H9 (cell line): ENCODE results near the gene FREY1. TPM values are rescaled to one million over a fixed set of nuclear protein-coding genes. Genes with fewer than 3 reads are reported as not detected.

Experiments
- DNase-seq: peaks from one replicate; pipeline ENCODE4 v3.0.0-alpha.2; 2017
- H2AFZ ChIP-seq: one replicate; pipeline ENCODE4 v1.6.1; 2013; ENCODE audit warnings: mild to moderate bottlenecking, low read length, control low read depth, moderate library complexity
- H2AK5ac ChIP-seq: 2 replicates; pipeline ENCODE4 v1.6.1; 2013; ENCODE audit warnings: low read length, control low read depth, mixed read lengths; ENCODE audit not compliant: insufficient read length
- H2BK120ac ChIP-seq: one replicate; pipeline ENCODE4 v1.6.1; 2013; ENCODE audit warnings: low read depth, mild to moderate bottlenecking, low read length, control low read depth, inconsistent platforms; ENCODE audit not compliant: poor library complexity, severe bottlenecking
- H2BK12ac ChIP-seq: 2 replicates; pipeline ENCODE4 v1.6.1; 2013; ENCODE audit warnings: low read length, control low read depth, mixed read lengths, low read depth; ENCODE audit not compliant: insufficient read length
- H2BK15ac ChIP-seq: 2 replicates; pipeline ENCODE4 v1.6.1; 2013; ENCODE audit warnings: low read depth, low read length, control low read depth
- H2BK20ac ChIP-seq: one replicate; pipeline ENCODE4 v1.6.1; 2013; ENCODE audit warnings: low read depth, mild to moderate bottlenecking, low read length, control low read depth, inconsistent platforms; ENCODE audit not compliant: poor library complexity, severe bottlenecking
- H2BK5ac ChIP-seq: 2 replicates; pipeline ENCODE4 v1.6.1; 2013; ENCODE audit warnings: low read length, control low read depth, mixed read lengths; ENCODE audit not compliant: insufficient read length
- H3K14ac ChIP-seq: 2 replicates; pipeline ENCODE4 v1.6.1; 2013; ENCODE audit warnings: low read length, control low read depth; ENCODE audit not compliant: insufficient read depth
- H3K18ac ChIP-seq: 2 replicates; pipeline ENCODE4 v1.6.1; 2013; ENCODE audit warnings: low read depth, mild to moderate bottlenecking, mixed read lengths, low read length, control low read depth; ENCODE audit not compliant: insufficient read length
- H3K23ac ChIP-seq: 2 replicates; pipeline ENCODE4 v1.6.1; 2013; ENCODE audit warnings: low read length, control low read depth, mixed read lengths, low read depth; ENCODE audit not compliant: insufficient read length
- H3K23me2 ChIP-seq: 2 replicates; pipeline ENCODE4 v1.6.1; 2013; ENCODE audit warnings: low read depth, mild to moderate bottlenecking, mixed read lengths, low read length, control low read depth; ENCODE audit not compliant: insufficient read length, poor library complexity, severe bottlenecking
- H3K27ac ChIP-seq: 2 replicates; pipeline ENCODE4 v1.5.1; 2013; ENCODE audit warnings: low read length, control low read depth, mixed read lengths, low read depth; ENCODE audit not compliant: insufficient read length
- H3K27me3 ChIP-seq: 2 replicates; pipeline ENCODE4 v1.6.1; 2013; ENCODE audit warnings: low read length, control low read depth, inconsistent platforms; ENCODE audit not compliant: insufficient read depth
- H3K4ac ChIP-seq: 2 replicates; pipeline ENCODE4 v1.6.1; 2013; ENCODE audit warnings: low read depth, mild to moderate bottlenecking, control low read depth, inconsistent platforms, low read length, moderate library complexity
- H3K4me1 ChIP-seq: 2 replicates; pipeline ENCODE4 v1.6.1; 2013; ENCODE audit warnings: low read length, control low read depth, inconsistent platforms; ENCODE audit not compliant: insufficient read depth
- H3K4me2 ChIP-seq: 2 replicates; pipeline ENCODE4 v1.6.1; 2013; ENCODE audit warnings: low read length, control low read depth, mixed read lengths; ENCODE audit not compliant: insufficient read length, insufficient read depth
- H3K56ac ChIP-seq: 2 replicates; pipeline ENCODE4 v1.6.1; 2013; ENCODE audit warnings: low read depth, mild to moderate bottlenecking, mixed read lengths, low read length, control low read depth; ENCODE audit not compliant: insufficient read length
- H3K79me1 ChIP-seq: 2 replicates; pipeline ENCODE4 v1.6.1; 2013; ENCODE audit warnings: low read depth, mild to moderate bottlenecking, moderate library complexity, low read length, control low read depth, inconsistent platforms; ENCODE audit not compliant: insufficient read depth, poor library complexity, severe bottlenecking
- H3K79me2 ChIP-seq: 2 replicates; pipeline ENCODE4 v1.6.1; 2013; ENCODE audit warnings: low read length, control low read depth, inconsistent platforms; ENCODE audit not compliant: insufficient read depth
- H3K9ac ChIP-seq: 2 replicates; pipeline ENCODE4 v1.6.1; 2013; ENCODE audit warnings: low read length, control low read depth, mixed read lengths; ENCODE audit not compliant: insufficient read length; ENCODE audit errors: extremely low read depth
- H3K9me3 ChIP-seq: one replicate; pipeline ENCODE4 v1.6.1; 2013; ENCODE audit warnings: low read depth, low read length, inconsistent platforms; ENCODE audit not compliant: control insufficient read depth
- H3T11ph ChIP-seq: one replicate; pipeline ENCODE4 v1.6.1; 2013; ENCODE audit warnings: mild to moderate bottlenecking, low read length, control low read depth, inconsistent platforms
- H4K20me1 ChIP-seq: one replicate; pipeline ENCODE4 v1.6.1; 2013; ENCODE audit not compliant: control insufficient read depth, insufficient read length, insufficient read depth
- H4K5ac ChIP-seq: 2 replicates; pipeline ENCODE4 v1.6.1; 2013; ENCODE audit warnings: low read depth, mild to moderate bottlenecking, mixed read lengths, low read length, control low read depth; ENCODE audit not compliant: insufficient read length
- H4K8ac ChIP-seq: replicated peaks from 2 replicates; pipeline ENCODE4 v1.6.1; 2013; ENCODE audit warnings: low read length, control low read depth, mixed read lengths, low read depth; ENCODE audit not compliant: insufficient read length
- H4K91ac ChIP-seq: 2 replicates; pipeline ENCODE4 v1.6.1; 2013; ENCODE audit warnings: low read depth, mild to moderate bottlenecking, moderate library complexity, mixed read lengths, low read length, control low read depth; ENCODE audit not compliant: insufficient read length
- H3K27ac Mint-ChIP-seq, 3 experiments: 2 replicates in 2 of 3; 3 replicates in 1 of 3; pipeline ENCODE4 v1.8.0; 2020 to 2021; ENCODE audit warnings: mixed read lengths in 3 of 3, mild to moderate bottlenecking in 1 of 3, moderate library complexity in 1 of 3
- H3K27me3 Mint-ChIP-seq: 2 replicates; pipeline ENCODE4 v1.8.0; 2021; ENCODE audit warnings: low read depth, mild to moderate bottlenecking, moderate library complexity, mixed read lengths
- H3K36me3 Mint-ChIP-seq, 3 experiments: 2 replicates in 2 of 3; 3 replicates in 1 of 3; pipeline ENCODE4 v1.8.0; 2020 to 2021; ENCODE audit warnings: low read depth in 3 of 3, mixed read lengths in 3 of 3; ENCODE audit not compliant: insufficient read depth in 1 of 3
- H3K4me1 Mint-ChIP-seq, 2 experiments: 2 replicates each; pipeline ENCODE4 v1.8.0; 2020; ENCODE audit warnings: mixed read lengths in 2 of 2
- H3K4me3 Mint-ChIP-seq, 2 experiments: 2 replicates in 1 of 2; 3 replicates in 1 of 2; pipeline ENCODE4 v1.8.0; 2020 to 2021; ENCODE audit warnings: mild to moderate bottlenecking in 2 of 2, mixed read lengths in 2 of 2, moderate library complexity in 1 of 2
- H3K9me3 Mint-ChIP-seq, 2 experiments: 2 replicates in 1 of 2; 3 replicates in 1 of 2; pipeline ENCODE4 v1.8.0; 2020; ENCODE audit warnings: mild to moderate bottlenecking in 2 of 2, mixed read lengths in 2 of 2, moderate library complexity in 1 of 2
- CTCF ChIP-seq: fragments of 200-600 bp; sonication (generic); conservative IDR thresholded peaks from 3 replicates; pipeline ENCODE4 v1.8.0; 2021; ENCODE audit warnings: antibody characterized with exemption, mild to moderate bottlenecking
- WGBS: extraction: QIAGEN DNeasy Blood & Tissue Kit; methylation state at CpG from one replicate; pipeline ENCODE4 v1.1.7; 2013; ENCODE audit warnings: missing lambda C conversion rate, low lambda C conversion rate, mixed read lengths; ENCODE audit not compliant: insufficient read length; ENCODE audit errors: extremely low coverage; 5-methylcytosine and 5-hydroxymethylcytosine counted together
- total RNA-seq: library from RNA; stranded (reverse); gene quantifications from 2 replicates; pipeline ENCODE4 v1.2.1, GENCODE V29; 2021

Gene FREY1
- total RNA-seq, 1 experiment from 2014 or later: 2.1 TPM

GRCh38 chr11:45894555-45895247 lies 12.4 kb downstream of the FREY1 start:
- Histone ChIP-seq H3K9me3 (no peaks in the 10 kb centered on the region), H2BK20ac (no peak overlapping the region), H3K23ac (no peak overlapping the region), H3K56ac (no peak overlapping the region), H4K8ac (no peak overlapping the region), H3K9ac (no peak overlapping the region), H4K5ac (no peak overlapping the region), H4K91ac (no peak overlapping the region), H3K27me3 (no peaks in the 10 kb centered on the region), H3T11ph (no peak overlapping the region), H3K14ac (no peak overlapping the region; the same call in 1 of the 2 replicates), H3K79me2 (no peaks in the 10 kb centered on the region), H2BK120ac (no peak overlapping the region), H2BK15ac (no peak overlapping the region), H3K27ac (no peak overlapping the region), H3K4ac (no peak overlapping the region), H3K4me1 (no peaks in the 10 kb centered on the region; the same call in 1 of the 2 replicates), H3K23me2 (peaks cover 3% of the 10 kb centered on the region), H3K18ac (no peak overlapping the region), H2BK12ac (no peak overlapping the region), H3K4me2 (no peak overlapping the region), H4K20me1 (no peaks in the 10 kb centered on the region), H2BK5ac (no peak overlapping the region), H3K79me1 (no peaks in the 10 kb centered on the region), H2AK5ac (no peak overlapping the region), H2AFZ (no peak overlapping the region)
- Mint-ChIP-seq H3K27ac (peak overlapping the region in 2 of 3 experiments; percentile 7 to 88; a peak in 3 of 7 replicates), H3K27me3 (no peaks in the 10 kb centered on the region; the same call in 1 of the 2 replicates), H3K36me3 (peaks cover 0 to 11% (median 0%) of the 10 kb centered on the region in 3 experiments; a peak in 3 of 7 replicates), H3K4me1 (peaks cover 25 to 44% of the 10 kb centered on the region in 2 experiments), H3K4me3 (peak overlapping the region in 1 of 2 experiments; percentile 33; a peak in 1 of 5 replicates), H3K9me3 (no peaks in the 10 kb centered on the region; a peak in 1 of 5 replicates)
- no CpG with 5 or more reads among the region's 6 CpGs for WGBS
- TF ChIP-seq CTCF: no peak
- no peak for DNase-seq
